ENCODE data around the gene FAM151B.
"Not testable (repeated sequence)": the region's sequence is repeated elsewhere in the genome, so short reads cannot be mapped to it uniquely, and the experiment has no call there.

Gene FAM151B

DNA sequence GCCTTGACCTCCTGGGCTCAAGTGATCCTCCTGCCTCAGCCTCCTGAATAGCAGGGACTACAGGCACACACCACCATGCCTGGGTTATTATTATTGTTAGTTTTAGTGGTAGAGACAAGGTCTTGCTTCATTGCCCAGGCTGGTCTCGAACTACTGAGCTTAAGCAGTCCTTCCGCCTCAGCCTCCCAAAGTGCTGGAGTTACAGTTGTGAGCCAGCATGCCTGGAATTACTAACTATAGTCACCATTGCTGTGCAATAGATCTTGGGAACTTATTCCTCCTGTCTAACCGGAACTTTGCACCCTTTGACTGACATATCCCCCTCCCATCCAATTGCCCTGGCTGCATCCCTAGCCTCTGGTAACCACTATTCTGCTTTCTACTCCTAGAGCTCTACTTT, 3.4 kb downstream of the FAM151B start:
- Histone ChIP-seq H3K27ac (no peak overlapping the region), H3K36me3 (replicated peaks) (no peaks in the 10 kb centered on the region), H3K27me3 (replicated peaks) (no peaks in the 10 kb centered on the region), H3K4me3 (ENCODE audit: low read depth, low read length) (no peak overlapping the region)
- in situ Hi-C loops (cut with HindIII; ENCODE audit: low pct_ligation_motif_present, low sequenced_read_pairs): no loop called here
- no peak for DNase-seq
- TF ChIP-seq, protein P1, sequence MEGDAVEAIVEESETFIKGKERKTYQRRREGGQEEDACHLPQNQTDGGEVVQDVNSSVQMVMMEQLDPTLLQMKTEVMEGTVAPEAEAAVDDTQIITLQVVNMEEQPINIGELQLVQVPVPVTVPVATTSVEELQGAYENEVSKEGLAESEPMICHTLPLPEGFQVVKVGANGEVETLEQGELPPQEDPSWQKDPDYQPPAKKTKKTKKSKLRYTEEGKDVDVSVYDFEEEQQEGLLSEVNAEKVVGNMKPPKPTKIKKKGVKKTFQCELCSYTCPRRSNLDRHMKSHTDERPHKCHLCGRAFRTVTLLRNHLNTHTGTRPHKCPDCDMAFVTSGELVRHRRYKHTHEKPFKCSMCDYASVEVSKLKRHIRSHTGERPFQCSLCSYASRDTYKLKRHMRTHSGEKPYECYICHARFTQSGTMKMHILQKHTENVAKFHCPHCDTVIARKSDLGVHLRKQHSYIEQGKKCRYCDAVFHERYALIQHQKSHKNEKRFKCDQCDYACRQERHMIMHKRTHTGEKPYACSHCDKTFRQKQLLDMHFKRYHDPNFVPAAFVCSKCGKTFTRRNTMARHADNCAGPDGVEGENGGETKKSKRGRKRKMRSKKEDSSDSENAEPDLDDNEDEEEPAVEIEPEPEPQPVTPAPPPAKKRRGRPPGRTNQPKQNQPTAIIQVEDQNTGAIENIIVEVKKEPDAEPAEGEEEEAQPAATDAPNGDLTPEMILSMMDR (IDR thresholded peaks at IDR 0.05; ENCODE audit: low read depth, low read length, missing control alignments): no peak

DNA sequence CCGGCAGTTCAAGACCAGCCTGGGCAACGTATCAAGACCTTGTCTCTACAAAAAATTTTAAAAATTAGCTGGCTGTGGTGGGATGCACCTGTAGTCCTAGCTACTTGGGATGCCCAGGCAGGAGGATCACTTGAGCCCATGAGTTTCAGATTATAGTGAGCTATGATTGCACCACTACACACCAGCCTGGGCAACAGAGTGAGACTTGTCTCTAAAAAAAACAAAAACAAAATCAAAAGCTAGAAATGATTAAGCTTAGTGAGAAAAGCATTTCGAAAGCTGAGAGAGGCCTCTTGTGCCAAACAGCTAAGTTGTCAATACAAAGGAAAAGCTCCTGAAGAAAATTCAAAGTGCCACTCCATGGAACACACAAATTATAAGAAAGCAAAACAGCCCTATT, 4.8 kb downstream of the FAM151B start:
- DNase-seq: no peak
- TF ChIP-seq, protein P1 (IDR thresholded peaks at IDR 0.05; ENCODE audit: low read depth, low read length, missing control alignments): no peak
- in situ Hi-C loops (cut with HindIII; ENCODE audit: low pct_ligation_motif_present, low sequenced_read_pairs): no loop called here
- Histone ChIP-seq H3K36me3 (replicated peaks) (no peaks in the 10 kb centered on the region), H3K27ac (no peak overlapping the region), H3K27me3 (replicated peaks) (no peaks in the 10 kb centered on the region), H3K4me3 (ENCODE audit: low read depth, low read length) (no peak overlapping the region)

DNA sequence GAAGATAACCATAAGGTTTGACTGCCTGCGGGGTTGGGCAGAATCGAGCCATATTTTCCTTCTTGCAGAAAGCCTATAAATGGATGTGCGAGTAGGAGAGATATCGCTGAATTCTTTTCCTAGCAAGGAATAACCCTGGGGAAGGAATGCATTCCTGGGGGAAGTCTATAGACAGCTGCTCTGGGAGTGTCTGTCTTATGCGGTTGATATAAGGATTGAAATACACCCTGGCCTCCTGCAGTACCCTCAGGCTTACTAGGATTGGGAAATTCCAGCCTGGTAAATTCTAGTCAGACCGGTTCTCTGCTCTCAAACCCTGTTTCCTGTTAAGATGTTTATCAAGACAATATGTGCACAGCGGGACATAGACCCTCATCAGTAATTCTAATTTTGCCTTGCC, 5.5 kb downstream of the FAM151B start:
- peak; percentile 26 for DNase-seq
- H3K4me3 ChIP-seq (ENCODE audit: low read depth, low read length); H3K36me3 ChIP-seq (replicated peaks); in situ Hi-C loops (cut with HindIII; ENCODE audit: low pct_ligation_motif_present, low sequenced_read_pairs); H3K27ac ChIP-seq; H3K27me3 ChIP-seq (replicated peaks): not testable (repeated sequence)

DNA sequence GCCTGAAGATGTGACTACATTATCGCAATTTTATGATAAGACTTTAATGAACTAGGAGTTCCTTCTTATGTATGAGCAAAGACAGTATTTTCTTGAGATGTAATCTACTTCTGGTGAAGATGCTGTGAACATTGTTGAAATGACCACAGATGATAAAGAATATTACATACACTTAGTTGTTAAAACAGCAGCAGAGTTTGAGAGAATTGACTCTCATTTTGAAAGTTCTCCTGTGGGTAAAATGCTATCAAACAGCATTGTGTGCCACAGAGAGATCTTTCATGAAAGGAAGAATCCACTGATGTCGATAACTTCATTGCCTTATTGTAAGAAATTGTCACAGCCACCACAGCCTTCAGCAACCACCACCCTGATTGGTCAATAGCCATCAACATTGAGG, 8.0 kb downstream of the FAM151B start:
- in situ Hi-C loops (cut with HindIII; ENCODE audit: low pct_ligation_motif_present, low sequenced_read_pairs): no loop called here
- no peak for DNase-seq
- TF ChIP-seq, protein P1 (IDR thresholded peaks at IDR 0.05; ENCODE audit: low read depth, low read length, missing control alignments): no peak
- Histone ChIP-seq H3K4me3 (ENCODE audit: low read depth, low read length) (no peak overlapping the region), H3K27me3 (replicated peaks) (no peaks in the 10 kb centered on the region), H3K36me3 (replicated peaks) (no peaks in the 10 kb centered on the region), H3K27ac (no peak overlapping the region)

DNA sequence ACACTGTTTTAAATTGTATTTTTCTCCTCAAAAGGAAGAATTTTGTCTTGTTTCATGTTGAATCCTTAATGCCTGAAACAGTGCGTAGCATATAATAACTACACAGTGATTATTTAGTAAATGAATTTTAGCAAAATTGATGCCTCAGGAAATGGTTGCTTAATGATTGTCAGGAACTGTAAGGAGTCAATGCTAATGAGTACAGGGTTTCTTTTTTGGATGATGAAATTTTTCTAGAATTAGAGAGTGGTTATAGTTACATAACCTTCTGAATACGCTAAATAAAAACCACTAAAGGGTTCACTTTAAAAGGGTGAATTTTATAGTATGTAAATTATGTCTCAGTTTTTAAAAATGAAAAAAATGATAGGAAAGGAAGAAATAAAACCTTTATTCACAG, 14.9 kb downstream of the FAM151B start:
- no peak for DNase-seq

DNA sequence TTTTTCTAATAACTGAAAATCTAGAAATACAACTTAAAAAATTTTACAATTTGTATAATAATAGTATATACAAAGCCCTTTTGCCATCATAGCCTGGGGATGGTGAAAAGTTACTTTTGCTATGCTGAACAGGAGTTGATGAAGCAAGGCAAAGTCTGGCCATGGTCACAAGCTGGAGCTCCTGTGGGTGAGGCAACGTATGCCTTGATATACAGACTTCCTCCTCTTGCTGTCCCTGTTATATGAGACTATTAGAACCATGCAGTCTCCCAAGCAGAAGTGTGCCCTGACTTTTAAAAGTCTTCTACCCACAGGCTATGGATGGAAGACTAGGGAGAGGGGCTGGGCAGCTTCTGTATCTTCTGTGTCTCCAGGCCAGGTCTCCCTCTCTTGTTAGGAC, 15.7 kb downstream of the FAM151B start:
- H3K4me3 ChIP-seq (ENCODE audit: low read depth, low read length): no peak overlapping the region
- no peak for DNase-seq
- in situ Hi-C loops (cut with HindIII; ENCODE audit: low pct_ligation_motif_present, low sequenced_read_pairs): no loop called here
- TF ChIP-seq, protein P1 (IDR thresholded peaks at IDR 0.05; ENCODE audit: low read depth, low read length, missing control alignments): no peak
- H3K36me3 ChIP-seq (replicated peaks): no peaks in the 10 kb centered on the region
- H3K27ac ChIP-seq: no peak overlapping the region
- H3K27me3 ChIP-seq (replicated peaks): no peaks in the 10 kb centered on the region

More for the DNA sequence above, 14.9 kb downstream of the FAM151B start:
- Histone ChIP-seq H3K27me3 (replicated peaks) (no peaks in the 10 kb centered on the region), H3K4me3 (ENCODE audit: low read depth, low read length) (no peak overlapping the region), H3K27ac (no peak overlapping the region), H3K36me3 (replicated peaks) (no peaks in the 10 kb centered on the region)
- TF ChIP-seq, protein P1 (IDR thresholded peaks at IDR 0.05; ENCODE audit: low read depth, low read length, missing control alignments): no peak
- in situ Hi-C loops (cut with HindIII; ENCODE audit: low pct_ligation_motif_present, low sequenced_read_pairs): no loop called here

Measured in brain microvascular endothelial cell (primary cell).